BE2C (cell line): ENCODE results near the gene TEDC1.

Experiments used
- DNase-seq: peaks from one replicate; pipeline ENCODE4 v3.0.0-alpha.2; 2020
- H3K27me3 ChIP-seq: fragments of 250-450 bp; sonication (Bioruptor Pico); 2 replicates; pipeline ENCODE4 v1.5.1; 2020; ENCODE audit warnings: mild to moderate bottlenecking
- H3K36me3 ChIP-seq: fragments of 250-450 bp; sonication (Bioruptor Pico); 2 replicates; pipeline ENCODE4 v1.5.1; 2020; ENCODE audit warnings: mild to moderate bottlenecking
- H3K4me1 ChIP-seq: fragments of 250-450 bp; sonication (Bioruptor Pico); 2 replicates; pipeline ENCODE4 v1.5.1; 2020
- H3K4me3 ChIP-seq: 2 replicates; pipeline ENCODE4 v1.5.1; 2011; ENCODE audit warnings: low read depth, low read length
- H3K9me3 ChIP-seq: fragments of 250-450 bp; sonication (Bioruptor Pico); 2 replicates; pipeline ENCODE4 v1.5.1; 2020
- CTCF ChIP-seq: IDR thresholded peaks from 2 replicates; pipeline ENCODE4 v1.5.1; 2012; ENCODE audit warnings: mild to moderate bottlenecking, low read depth, low read length

TEDC1 gene

DNA sequence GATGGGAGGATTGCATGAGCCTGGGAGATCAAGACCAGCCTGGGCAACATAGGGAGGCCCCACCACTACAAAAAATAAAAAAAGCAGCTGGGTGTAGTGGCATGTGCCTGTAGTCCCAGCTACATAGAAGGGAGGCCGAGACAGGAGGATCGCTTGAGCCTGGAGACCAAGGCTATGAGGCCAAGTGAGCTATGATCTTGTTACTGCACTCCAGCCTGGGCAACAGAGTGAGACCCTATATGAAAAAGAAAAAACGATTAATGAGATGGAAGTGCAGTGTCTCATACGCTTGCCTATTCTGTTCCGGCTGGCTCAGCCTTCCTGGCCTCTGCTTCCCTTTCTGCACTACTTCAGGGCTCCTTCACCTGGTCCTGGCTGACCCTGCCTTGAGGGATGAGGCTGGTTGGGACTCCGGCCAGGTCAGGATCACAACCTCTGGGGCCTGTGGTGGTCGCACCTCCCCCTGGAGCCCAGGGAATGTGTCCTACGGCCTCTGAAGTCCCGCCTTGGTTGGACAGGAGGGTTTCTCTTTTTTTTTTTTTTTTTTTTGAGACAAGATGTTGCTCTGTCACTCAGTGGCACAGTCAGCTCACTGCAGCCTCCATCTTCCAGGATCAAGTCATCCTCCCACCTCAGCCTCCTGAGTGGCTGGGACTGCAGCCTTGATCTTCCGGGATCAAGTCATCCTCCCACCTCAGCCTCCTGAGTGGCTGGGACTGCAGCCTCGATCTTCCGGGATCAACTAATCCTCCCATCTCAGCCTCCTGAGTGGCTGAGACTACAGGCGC is 10.7 kb downstream of the TEDC1 start:
- Histone ChIP-seq H3K27me3 (no peaks in the 10 kb centered on the region), H3K9me3 (no peaks in the 10 kb centered on the region), H3K4me1 (peaks cover 12% of the 10 kb centered on the region), H3K36me3 (no peaks in the 10 kb centered on the region), H3K4me3 (no peak overlapping the region)
- no peak for TF ChIP-seq CTCF
- no peak for DNase-seq

DNA sequence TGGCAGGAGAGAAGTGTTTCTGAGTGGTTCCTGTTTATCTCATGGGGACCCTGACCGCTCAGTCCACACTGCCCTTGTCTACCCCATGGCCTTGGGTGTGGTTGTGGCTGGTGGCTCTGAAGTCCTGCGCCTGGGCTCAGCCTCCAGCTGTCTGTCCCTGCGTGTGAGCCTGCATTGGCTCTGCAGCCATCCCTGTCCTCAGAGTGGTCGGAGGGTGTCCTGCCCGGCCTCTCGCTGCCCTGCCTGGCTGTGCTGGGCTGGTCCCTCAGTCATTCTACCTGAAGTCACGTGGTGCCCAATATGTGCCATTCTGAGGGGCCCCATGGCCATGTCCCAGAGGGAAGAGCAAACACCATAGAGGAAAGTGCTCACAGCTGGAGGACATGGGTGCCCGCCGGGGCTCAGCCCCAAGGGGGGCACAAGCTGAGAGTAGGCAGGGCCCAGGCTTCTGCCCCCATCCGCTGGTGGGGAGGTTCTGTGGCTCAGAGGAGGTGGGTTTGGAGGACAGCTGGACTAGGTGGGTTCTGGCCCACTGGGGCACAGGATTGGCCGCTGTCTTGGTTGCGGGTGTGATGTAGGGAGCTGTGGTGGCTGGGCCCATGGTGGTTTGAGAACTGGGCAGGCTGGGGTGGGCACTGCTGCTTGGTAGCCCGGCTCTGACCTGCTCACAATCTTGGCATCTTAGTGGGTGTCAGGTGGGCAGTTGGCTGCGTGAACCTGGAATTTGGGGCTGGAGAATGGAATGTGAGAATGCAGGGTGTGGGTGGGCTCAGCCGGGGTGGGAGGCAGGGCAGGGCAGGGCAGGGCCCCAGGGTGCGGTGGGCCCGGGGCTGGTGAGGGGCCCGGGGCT is 11.6 kb downstream of the TEDC1 start:
- Histone ChIP-seq H3K4me3 (no peak overlapping the region), H3K36me3 (no peaks in the 10 kb centered on the region), H3K27me3 (no peaks in the 10 kb centered on the region), H3K9me3 (no peaks in the 10 kb centered on the region), H3K4me1 (peaks cover 12% of the 10 kb centered on the region)
- no peak for DNase-seq
- TF ChIP-seq CTCF: no peak

DNA sequence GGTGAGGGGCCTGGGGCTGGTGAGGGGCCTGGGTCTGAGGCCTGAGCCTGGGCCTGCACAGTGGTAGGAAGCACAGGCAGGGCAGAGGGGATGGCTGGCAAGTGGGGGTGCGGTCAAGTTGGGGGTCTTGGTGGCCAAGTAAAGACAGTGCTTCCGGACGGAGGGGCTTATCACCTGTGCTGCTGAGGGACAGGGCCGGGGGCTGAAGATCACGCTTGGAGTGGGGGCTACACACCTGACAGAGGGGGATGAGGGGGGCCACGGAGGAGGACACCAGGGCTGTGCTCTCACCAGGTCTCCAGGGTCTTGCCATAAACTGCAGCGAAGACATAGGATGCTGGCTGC is 12.2 kb downstream of the TEDC1 start:
- H3K27me3 ChIP-seq: no peaks in the 10 kb centered on the region; the same call in 1 of the 2 replicates
- no peaks in the 10 kb centered on the region for H3K36me3 ChIP-seq
- H3K4me1 ChIP-seq: peaks cover 12% of the 10 kb centered on the region
- TF ChIP-seq CTCF: no peak
- no peak overlapping the region for H3K4me3 ChIP-seq
- no peaks in the 10 kb centered on the region for H3K9me3 ChIP-seq
- DNase-seq: no peak

DNA sequence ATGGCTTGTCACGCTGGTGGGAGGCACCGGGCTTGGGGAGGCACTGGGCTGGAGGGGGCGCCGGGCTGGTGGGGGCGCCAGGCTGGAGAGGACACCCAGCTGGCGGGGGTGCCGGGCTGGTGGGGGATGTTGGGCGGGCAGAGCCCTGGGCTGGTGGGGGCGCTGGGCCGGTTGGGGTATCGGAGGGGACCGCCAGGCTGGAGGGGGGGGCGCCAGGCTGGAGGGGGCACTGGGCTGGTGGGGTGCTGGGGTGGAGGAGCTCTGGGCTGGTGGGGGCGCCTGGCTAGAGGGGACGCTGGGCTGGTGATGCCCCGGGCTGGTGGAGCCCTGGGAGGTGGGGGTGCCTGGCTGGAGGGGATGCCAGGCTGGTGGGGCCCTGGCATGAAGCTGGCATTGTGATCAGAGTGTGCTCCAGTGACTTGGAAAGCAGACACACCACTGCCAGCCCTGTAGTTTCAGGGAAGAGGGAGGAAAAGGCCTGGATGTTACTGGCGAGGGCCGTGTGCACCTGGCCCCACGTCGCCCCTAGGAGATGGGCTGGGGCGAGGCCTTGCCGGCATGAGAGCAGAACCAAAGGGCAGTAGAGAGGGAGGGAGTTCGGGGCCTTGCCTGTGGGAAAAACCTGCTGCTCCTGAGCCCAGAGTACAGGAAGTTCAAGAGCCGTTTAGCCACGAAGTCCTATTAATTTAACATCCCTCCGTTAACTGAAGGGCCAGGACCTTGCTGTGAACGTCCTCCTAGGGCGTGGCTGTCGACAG is 13.1 kb downstream of the TEDC1 start:
- no peak overlapping the region for H3K4me3 ChIP-seq
- H3K9me3 ChIP-seq: no peaks in the 10 kb centered on the region
- TF ChIP-seq CTCF: no peak
- peaks cover 6% of the 10 kb centered on the region for H3K4me1 ChIP-seq
- H3K27me3 ChIP-seq: peaks cover 5% of the 10 kb centered on the region
- DNase-seq: no peak
- H3K36me3 ChIP-seq: no peaks in the 10 kb centered on the region

DNA sequence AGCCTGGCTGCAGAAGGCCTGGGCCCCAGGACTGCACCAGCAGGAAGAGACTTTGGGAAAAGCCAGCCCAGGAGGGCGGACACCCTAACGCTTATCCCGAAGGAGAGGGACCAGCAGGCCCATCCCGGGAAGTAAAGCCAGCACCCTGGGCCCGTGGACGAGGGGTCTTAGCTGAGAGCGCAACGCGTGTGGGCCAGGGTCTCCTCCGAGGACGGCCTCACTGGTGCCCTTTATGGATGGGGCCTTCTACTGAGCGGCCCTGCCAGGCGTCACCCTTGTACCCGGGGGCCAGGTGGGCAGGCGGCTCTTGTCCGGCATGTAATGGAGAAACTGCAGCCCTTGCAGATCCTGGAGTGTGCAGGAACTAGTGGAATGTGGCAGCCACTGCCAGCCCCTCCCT is 14.1 kb downstream of the TEDC1 start:
- no peaks in the 10 kb centered on the region for H3K4me1 ChIP-seq
- TF ChIP-seq CTCF: no peak

More for the DNA sequence above, 14.1 kb downstream of the TEDC1 start:
- Histone ChIP-seq H3K4me3 (no peak overlapping the region), H3K36me3 (no peaks in the 10 kb centered on the region), H3K9me3 (no peaks in the 10 kb centered on the region), H3K27me3 (peaks cover 12% of the 10 kb centered on the region)
- no peak for DNase-seq
